ENCODE measurements around the gene GDNF. TPM values are rescaled to one million over a fixed set of nuclear protein-coding genes. Genes with fewer than 3 reads are reported as not detected.
"Not testable (repeated sequence)": the region's sequence is repeated elsewhere in the genome, so short reads cannot be mapped to it uniquely, and the experiment has no call there.

GDNF gene
- total RNA-seq, 1 experiment from 2014 or later: not detected

DNA sequence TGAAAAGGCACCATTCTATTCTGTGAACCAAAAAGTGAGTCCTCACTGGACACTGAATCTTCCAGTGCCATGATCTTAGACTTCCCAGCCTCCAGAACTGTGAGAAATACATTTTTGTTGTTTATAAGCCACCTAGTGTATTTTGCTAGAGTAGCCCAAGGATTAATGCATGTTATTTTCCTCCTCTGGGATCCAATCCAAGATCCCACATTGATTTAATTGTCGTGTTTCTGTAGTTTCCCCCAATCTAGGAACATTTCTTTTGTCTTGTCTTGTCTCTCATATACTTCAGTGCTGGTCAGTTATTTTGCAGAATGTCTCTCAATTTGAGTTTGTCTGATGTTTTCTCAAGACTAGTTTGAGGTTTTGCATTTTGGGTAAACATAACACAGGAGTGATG, 36.4 kb downstream of the GDNF start:
- H3K27me3 Mint-ChIP-seq (ENCODE audit: insufficient read depth, unreplicated experiment): peaks cover 9% of the 10 kb centered on the region
- POLR2A ChIA-PET: no interaction called here
- no peaks in the 10 kb centered on the region for H3K4me1 Mint-ChIP-seq (ENCODE audit: low read depth, unreplicated experiment)
- no peak overlapping the region for H3K4me3 Mint-ChIP-seq (ENCODE audit: unreplicated experiment)
- CTCF ChIA-PET: no interaction called here
- intact Hi-C loops (cut with micrococcal nuclease; ENCODE audit: unreplicated experiment): no loop called here
- no peak overlapping the region for H3K27ac Mint-ChIP-seq (ENCODE audit: unreplicated experiment)
- Histone ChIP-seq H3K4me3 (ENCODE audit: low read depth, low read length) (no peak overlapping the region), H3K9me3 (no peaks in the 10 kb centered on the region; the same call in 1 of the 2 replicates), H3K4me1 (no peaks in the 10 kb centered on the region), H3K27me3 (replicated peaks; ENCODE audit: control insufficient read depth, insufficient read depth, low read length) (no peaks in the 10 kb centered on the region), H3K36me3 (ENCODE audit: control insufficient read depth, insufficient read depth, low read length) (no peaks in the 10 kb centered on the region)
- no peaks in the 10 kb centered on the region for H3K36me3 Mint-ChIP-seq (ENCODE audit: insufficient read depth, unreplicated experiment)
- no TSS peak for BruUV-seq (replicated peaks)
- TF ChIP-seq, protein P1, sequence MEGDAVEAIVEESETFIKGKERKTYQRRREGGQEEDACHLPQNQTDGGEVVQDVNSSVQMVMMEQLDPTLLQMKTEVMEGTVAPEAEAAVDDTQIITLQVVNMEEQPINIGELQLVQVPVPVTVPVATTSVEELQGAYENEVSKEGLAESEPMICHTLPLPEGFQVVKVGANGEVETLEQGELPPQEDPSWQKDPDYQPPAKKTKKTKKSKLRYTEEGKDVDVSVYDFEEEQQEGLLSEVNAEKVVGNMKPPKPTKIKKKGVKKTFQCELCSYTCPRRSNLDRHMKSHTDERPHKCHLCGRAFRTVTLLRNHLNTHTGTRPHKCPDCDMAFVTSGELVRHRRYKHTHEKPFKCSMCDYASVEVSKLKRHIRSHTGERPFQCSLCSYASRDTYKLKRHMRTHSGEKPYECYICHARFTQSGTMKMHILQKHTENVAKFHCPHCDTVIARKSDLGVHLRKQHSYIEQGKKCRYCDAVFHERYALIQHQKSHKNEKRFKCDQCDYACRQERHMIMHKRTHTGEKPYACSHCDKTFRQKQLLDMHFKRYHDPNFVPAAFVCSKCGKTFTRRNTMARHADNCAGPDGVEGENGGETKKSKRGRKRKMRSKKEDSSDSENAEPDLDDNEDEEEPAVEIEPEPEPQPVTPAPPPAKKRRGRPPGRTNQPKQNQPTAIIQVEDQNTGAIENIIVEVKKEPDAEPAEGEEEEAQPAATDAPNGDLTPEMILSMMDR (IDR thresholded peaks at IDR 0.05; ENCODE audit: insufficient read depth in 1 of 2, low read depth in 1 of 2, low read length in 1 of 2, severe bottlenecking in 1 of 2, unreplicated experiment in 1 of 2): no peak
- peaks cover 19% of the 10 kb centered on the region for H3K9me3 Mint-ChIP-seq (ENCODE audit: unreplicated experiment)
- DNase-seq: no peak

DNA sequence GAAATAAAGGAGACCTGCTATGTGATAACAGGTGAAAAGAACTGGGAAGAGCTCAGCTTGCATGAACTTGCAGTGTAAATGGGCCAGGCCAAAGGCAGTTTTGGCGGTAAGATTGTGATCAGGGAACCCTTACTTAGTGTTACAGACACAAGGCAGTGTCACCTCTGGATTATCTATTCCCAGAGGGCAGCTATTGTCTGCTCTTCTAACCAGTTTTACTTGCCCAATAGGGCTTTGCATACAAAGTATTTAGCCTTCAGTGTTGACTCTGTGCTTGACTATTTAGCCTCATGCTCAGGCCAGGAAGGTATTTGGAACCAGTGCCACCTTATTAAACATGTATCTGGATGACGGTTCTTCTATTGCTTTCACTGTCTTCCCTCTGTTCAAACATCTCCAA, 38.3 kb downstream of the GDNF start:
- H3K4me3 Mint-ChIP-seq (ENCODE audit: unreplicated experiment): no peak overlapping the region

DNA sequence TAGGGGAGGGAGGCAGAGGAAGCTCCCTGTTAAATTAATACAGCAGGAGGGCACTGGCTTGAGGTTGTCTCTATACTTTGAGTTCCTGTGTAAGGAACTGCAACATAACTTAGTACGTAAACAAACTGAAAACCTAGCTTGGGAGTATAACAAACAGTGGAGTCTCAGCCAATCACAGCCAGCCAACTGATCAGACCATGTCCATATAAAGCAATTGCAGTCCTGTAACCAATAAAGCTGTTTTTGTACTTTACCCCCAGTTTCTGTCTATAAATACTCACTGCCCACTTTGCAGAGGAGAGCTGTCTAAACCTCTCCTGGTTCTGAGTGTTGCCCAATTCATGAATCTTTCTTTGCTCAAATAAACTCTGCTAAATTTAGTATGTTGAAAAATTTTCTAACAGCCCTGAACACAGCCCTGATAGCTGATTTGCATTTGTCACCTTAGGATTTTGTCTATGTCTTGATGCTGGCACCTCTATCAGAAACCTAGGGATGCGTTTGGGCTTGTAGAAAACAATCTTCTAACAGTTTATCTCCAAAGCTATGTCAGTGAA, 39.9 kb downstream of the GDNF start:
- Histone ChIP-seq H3K4me3 (ENCODE audit: low read depth, low read length) (no peak overlapping the region), H3K36me3 (ENCODE audit: control insufficient read depth, insufficient read depth, low read length) (no peaks in the 10 kb centered on the region), H3K27me3 (replicated peaks; ENCODE audit: control insufficient read depth, insufficient read depth, low read length) (no peaks in the 10 kb centered on the region), H3K4me1 (no peaks in the 10 kb centered on the region), H3K9me3 (no peaks in the 10 kb centered on the region; the same call in 1 of the 2 replicates)
- ChIA-PET POLR2A (no interaction called here), CTCF (no interaction called here)
- Mint-ChIP-seq H3K27ac (ENCODE audit: unreplicated experiment) (no peak overlapping the region), H3K27me3 (ENCODE audit: insufficient read depth, unreplicated experiment) (peaks cover 3% of the 10 kb centered on the region), H3K9me3 (ENCODE audit: unreplicated experiment) (peaks cover 21% of the 10 kb centered on the region), H3K36me3 (ENCODE audit: insufficient read depth, unreplicated experiment) (no peaks in the 10 kb centered on the region), H3K4me1 (ENCODE audit: low read depth, unreplicated experiment) (no peaks in the 10 kb centered on the region), H3K4me3 (ENCODE audit: unreplicated experiment) (no peak overlapping the region)
- TF ChIP-seq, protein P1 (IDR thresholded peaks at IDR 0.05; ENCODE audit: insufficient read depth in 1 of 2, low read depth in 1 of 2, low read length in 1 of 2, severe bottlenecking in 1 of 2, unreplicated experiment in 1 of 2): no peak
- BruUV-seq (replicated peaks): no TSS peak
- intact Hi-C loops (cut with micrococcal nuclease; ENCODE audit: unreplicated experiment): no loop called here
- DNase-seq: no peak

More for the DNA sequence above, 38.3 kb downstream of the GDNF start:
- peaks cover 7% of the 10 kb centered on the region for H3K27me3 Mint-ChIP-seq (ENCODE audit: insufficient read depth, unreplicated experiment)
- H3K27ac Mint-ChIP-seq (ENCODE audit: unreplicated experiment): no peak overlapping the region
- Histone ChIP-seq H3K27me3 (replicated peaks; ENCODE audit: control insufficient read depth, insufficient read depth, low read length) (no peaks in the 10 kb centered on the region), H3K9me3 (no peaks in the 10 kb centered on the region; the same call in 1 of the 2 replicates), H3K36me3 (ENCODE audit: control insufficient read depth, insufficient read depth, low read length) (no peaks in the 10 kb centered on the region), H3K4me3 (ENCODE audit: low read depth, low read length) (no peak overlapping the region), H3K4me1 (no peaks in the 10 kb centered on the region)
- no peaks in the 10 kb centered on the region for H3K4me1 Mint-ChIP-seq (ENCODE audit: low read depth, unreplicated experiment)
- ChIA-PET CTCF (no interaction called here), POLR2A (no interaction called here)
- no peaks in the 10 kb centered on the region for H3K36me3 Mint-ChIP-seq (ENCODE audit: insufficient read depth, unreplicated experiment)
- no peak for DNase-seq
- H3K9me3 Mint-ChIP-seq (ENCODE audit: unreplicated experiment): peaks cover 19% of the 10 kb centered on the region
- no TSS peak for BruUV-seq (replicated peaks)
- intact Hi-C loops (cut with micrococcal nuclease; ENCODE audit: unreplicated experiment): no loop called here
- TF ChIP-seq, protein P1 (IDR thresholded peaks at IDR 0.05; ENCODE audit: insufficient read depth in 1 of 2, low read depth in 1 of 2, low read length in 1 of 2, severe bottlenecking in 1 of 2, unreplicated experiment in 1 of 2): no peak

DNA sequence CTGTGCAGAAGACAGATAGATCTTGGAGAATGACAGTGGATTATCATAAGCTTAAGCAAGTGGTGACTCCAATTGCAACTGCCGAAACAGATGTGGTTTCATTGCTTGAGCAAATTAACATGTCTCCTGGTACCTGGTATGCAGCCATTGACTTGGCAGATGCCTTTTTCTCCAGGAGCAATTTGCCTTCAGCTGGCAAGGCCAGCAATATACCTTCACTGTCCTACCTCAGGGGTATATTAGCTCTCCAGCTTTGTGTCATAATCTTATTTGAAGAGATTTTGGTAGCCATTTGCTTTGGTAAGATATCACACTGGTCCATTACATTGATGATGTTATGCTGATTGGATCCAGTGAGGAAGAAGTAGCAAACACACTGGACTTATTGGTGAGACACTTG, 43.4 kb downstream of the GDNF start:
- BruUV-seq (replicated peaks); DNase-seq; H3K36me3 Mint-ChIP-seq (ENCODE audit: insufficient read depth, unreplicated experiment); CTCF ChIA-PET; H3K27me3 Mint-ChIP-seq (ENCODE audit: insufficient read depth, unreplicated experiment); POLR2A ChIA-PET; H3K4me3 Mint-ChIP-seq (ENCODE audit: unreplicated experiment); H3K36me3 ChIP-seq (ENCODE audit: control insufficient read depth, insufficient read depth, low read length); H3K27ac Mint-ChIP-seq (ENCODE audit: unreplicated experiment); H3K27me3 ChIP-seq (replicated peaks; ENCODE audit: control insufficient read depth, insufficient read depth, low read length); H3K9me3 ChIP-seq; H3K4me3 ChIP-seq (ENCODE audit: low read depth, low read length); intact Hi-C loops (cut with micrococcal nuclease; ENCODE audit: unreplicated experiment); H3K4me1 Mint-ChIP-seq (ENCODE audit: low read depth, unreplicated experiment); H3K4me1 ChIP-seq: not testable (repeated sequence)
- H3K9me3 Mint-ChIP-seq (ENCODE audit: unreplicated experiment): peaks cover 51% of the 10 kb centered on the region

DNA sequence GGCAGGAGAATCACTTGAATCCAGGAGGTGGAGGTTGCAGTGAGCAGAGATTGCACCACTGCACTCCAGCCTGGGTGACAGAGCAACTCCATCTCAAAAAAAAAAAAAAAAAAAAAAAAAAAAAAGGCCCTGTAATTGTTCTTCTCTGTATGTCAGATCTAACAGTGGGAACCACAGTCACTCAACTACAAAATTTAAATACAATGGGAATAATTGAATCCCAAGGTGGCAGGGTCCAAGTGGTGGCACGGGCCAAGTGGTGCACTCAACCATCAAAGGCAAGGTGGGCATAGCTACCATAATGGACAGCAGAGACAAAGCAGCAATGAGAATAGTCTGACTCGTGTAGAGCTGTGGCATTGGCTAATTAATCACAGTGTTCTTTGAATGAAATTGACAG, 44.5 kb downstream of the GDNF start:
- H3K27me3 Mint-ChIP-seq (ENCODE audit: insufficient read depth, unreplicated experiment); H3K4me1 Mint-ChIP-seq (ENCODE audit: low read depth, unreplicated experiment); H3K36me3 ChIP-seq (ENCODE audit: control insufficient read depth, insufficient read depth, low read length); DNase-seq; H3K4me3 Mint-ChIP-seq (ENCODE audit: unreplicated experiment); H3K36me3 Mint-ChIP-seq (ENCODE audit: insufficient read depth, unreplicated experiment); H3K9me3 ChIP-seq; H3K27ac Mint-ChIP-seq (ENCODE audit: unreplicated experiment); H3K27me3 ChIP-seq (replicated peaks; ENCODE audit: control insufficient read depth, insufficient read depth, low read length); BruUV-seq (replicated peaks); H3K4me1 ChIP-seq; intact Hi-C loops (cut with micrococcal nuclease; ENCODE audit: unreplicated experiment); CTCF ChIA-PET; H3K4me3 ChIP-seq (ENCODE audit: low read depth, low read length); POLR2A ChIA-PET: not testable (repeated sequence)
- peaks cover 47% of the 10 kb centered on the region for H3K9me3 Mint-ChIP-seq (ENCODE audit: unreplicated experiment)

Measured in Caco-2 (cell line).